ENCODE measurements around the gene ABHD14A. TPM values are rescaled to one million over a fixed set of nuclear protein-coding genes. Genes with fewer than 3 reads are reported as not detected.
"Not testable (repeated sequence)": the region's sequence is repeated elsewhere in the genome, so short reads cannot be mapped to it uniquely, and the experiment has no call there.

ABHD14A gene
- total RNA-seq, 4 donors from 2014 or later, result 8.7 to 37.9 (median 29.9) TPM

- Histone ChIP-seq H3K27ac (no peak overlapping the region), H3K36me3 (peaks cover 0 to 31% of the 10 kb centered on the region in 2 donors), H3K4me3 (no peak overlapping the region), H3K27me3 (no peaks in the 10 kb centered on the region), H3K4me1 (peaks cover 14 to 26% of the 10 kb centered on the region in 2 donors), H3K9me3 (no peaks in the 10 kb centered on the region)
- ATAC-seq (no peak), DNase-seq (no peak)
- TF ChIP-seq POLR2A (IDR thresholded peaks at IDR 0.05) (no peak), CTCF (IDR thresholded peaks at IDR 0.05 in 4 of 5, conservative IDR thresholded peaks at IDR 0.05 in 1 of 5) (no peak)
- intact Hi-C loops (cut with DNase I; ENCODE audit: low total_unique reads) (no loop called here), in situ Hi-C loops (cut with MboI; ENCODE audit: low sequenced_read_pairs in 4 of 4) (loop anchor here in 2 of 4 donors (10.0 kb wide), 1 partner anchor 47 kb away; the partner anchor contains the start of genes PARP3 (in 2 of the 2) and RRP9 (in 2 of the 2))
These were observed 17.3 kb downstream of the ABHD14A start for GRCh38 chr3:51992017-51992682.

GRCh38 chr3:51993657-51994056, 18.8 kb downstream of the ABHD14A start:
- intact Hi-C loops (cut with DNase I; ENCODE audit: low total_unique reads); H3K4me3 ChIP-seq; H3K27me3 ChIP-seq; DNase-seq; ATAC-seq; H3K9me3 ChIP-seq: not testable (repeated sequence)
- H3K36me3 ChIP-seq, result peaks cover 0 to 31% of the 10 kb centered on the region in 2 donors
- peaks cover 14 to 26% of the 10 kb centered on the region in 2 donors for H3K4me1 ChIP-seq
- in situ Hi-C loops (cut with MboI; ENCODE audit: low sequenced_read_pairs in 4 of 4), result loop anchor here in 2 of 4 donors (10.0 kb wide), 1 partner anchor 49 kb away; the partner anchor contains the start of genes PARP3 (in 2 of the 2) and RRP9 (in 2 of the 2)
- peak overlapping the region in 2 of 4 donors; percentile 18 to 22 for H3K27ac ChIP-seq

GRCh38 chr3:51994530-51994929, 19.7 kb downstream of the ABHD14A start:
- H3K27ac ChIP-seq, result peak overlapping the region; percentile 84 to 89 (median 88)
- peak overlapping the region; percentile 80 to 91 (median 87) for H3K4me3 ChIP-seq

DNA sequence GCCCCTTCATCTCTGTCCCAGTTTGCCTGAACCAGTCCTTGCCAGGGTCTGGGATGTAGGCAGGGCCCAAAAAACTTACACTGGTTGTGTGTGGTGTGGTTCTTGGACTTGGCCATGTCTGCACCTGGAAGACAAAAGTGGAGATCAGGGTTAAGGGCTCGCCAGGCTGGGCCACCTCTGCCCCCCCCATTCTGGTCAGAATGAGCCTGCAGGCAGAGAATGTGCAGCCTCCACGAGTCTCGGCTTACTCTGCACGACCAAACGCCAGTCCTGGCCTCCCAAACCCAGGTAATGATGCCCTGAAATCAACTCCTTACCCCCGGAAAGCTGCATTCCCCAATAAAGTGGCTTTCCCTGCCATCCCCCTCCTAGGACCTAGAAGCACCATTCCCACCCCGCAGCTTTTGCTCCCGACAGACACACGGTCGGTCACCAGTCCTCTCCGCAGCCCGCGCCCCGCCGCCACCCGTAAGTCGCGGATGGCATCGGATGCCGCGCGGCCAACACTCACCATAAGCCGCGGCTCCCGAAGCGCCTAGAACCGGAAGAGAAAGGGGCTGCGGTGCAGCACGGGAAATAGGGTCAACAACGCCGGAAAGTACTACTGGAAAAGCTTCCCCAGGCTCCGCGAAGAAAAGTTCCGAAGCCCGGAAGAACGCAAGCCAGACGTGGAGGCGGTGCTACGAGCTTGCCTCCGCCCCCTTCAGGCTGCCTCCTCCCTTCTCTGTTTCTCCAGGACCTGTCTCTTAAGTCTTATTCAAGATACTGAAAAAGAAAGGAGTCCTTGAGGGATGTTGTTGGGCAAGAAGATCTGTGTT, 20.7 kb downstream of the ABHD14A start, which contains the start of gene RPL29:
TSS of gene RPL29 (minus strand) at position 550 of the 818 bp plus-strand sequence. CDS start at position 116, 434 bp downstream.
- ATAC-seq (peak; percentile 99), DNase-seq (peak; percentile 85 to 92)
- H3K27ac ChIP-seq, result peak within 1 kb of the TSS; percentile 84 to 89 (median 88)
- peaks cover 14 to 26% of the 10 kb centered on the region in 2 donors for H3K4me1 ChIP-seq
- intact Hi-C loops (cut with DNase I; ENCODE audit: low total_unique reads), result loop anchor here (5.0 kb wide), 1 partner anchor 77 kb away; no protein-coding TSS in a partner anchor
- H3K9me3 ChIP-seq, result no peaks in the 10 kb centered on the region
- in situ Hi-C loops (cut with MboI; ENCODE audit: low sequenced_read_pairs in 4 of 4), result loop anchor here in 2 of 4 donors (10.0 kb wide), 1 partner anchor 51 kb away; the partner anchor contains the start of genes PARP3 (in 2 of the 2) and RRP9 (in 2 of the 2)
- peak; percentile 75 to 85 for TF ChIP-seq POLR2A (IDR thresholded peaks at IDR 0.05)
- TF ChIP-seq CTCF (IDR thresholded peaks at IDR 0.05 in 4 of 5, conservative IDR thresholded peaks at IDR 0.05 in 1 of 5), result peak in 3 of 5 experiments; percentile 43 to 50 (median 44)
- peaks cover 0 to 31% of the 10 kb centered on the region in 2 donors for H3K36me3 ChIP-seq
- no peaks in the 10 kb centered on the region for H3K27me3 ChIP-seq
- peak within 1 kb of the TSS; percentile 80 to 91 (median 87) for H3K4me3 ChIP-seq

More at GRCh38 chr3:51994530-51994929, 19.7 kb downstream of the ABHD14A start:
- DNase-seq (no peak), ATAC-seq (no peak)
- Histone ChIP-seq H3K4me1 (peaks cover 14 to 26% of the 10 kb centered on the region in 2 donors), H3K27me3 (no peaks in the 10 kb centered on the region), H3K36me3 (peaks cover 0 to 31% of the 10 kb centered on the region in 2 donors), H3K9me3 (no peaks in the 10 kb centered on the region)
- in situ Hi-C loops (cut with MboI; ENCODE audit: low sequenced_read_pairs in 4 of 4), result loop anchor here in 2 of 4 donors (10.0 kb wide), 1 partner anchor 50 kb away; the partner anchor contains the start of genes PARP3 (in 2 of the 2) and RRP9 (in 2 of the 2)
- intact Hi-C loops (cut with DNase I; ENCODE audit: low total_unique reads), result no loop called here
- TF ChIP-seq CTCF (IDR thresholded peaks at IDR 0.05 in 4 of 5, conservative IDR thresholded peaks at IDR 0.05 in 1 of 5), result no peak
- no peak for TF ChIP-seq POLR2A (IDR thresholded peaks at IDR 0.05)
